Stimulated activated CD4-positive, alpha-beta T cell treated with anti-CD3 and anti-CD28 coated beads, Interleukin-15, amount 100 ng/mL, for 24 hours (primary cell): ENCODE measurements around the gene PARD6A.

Experiments used
- DNase-seq: peaks from one replicate; pipeline ENCODE4 v3.0.0-alpha.2; 2020

Gene PARD6A

GRCh38 chr16:67654403-67654911 is 6.3 kb upstream of the PARD6A start:
- no peak for DNase-seq

GRCh38 chr16:67655363-67655762 is 5.4 kb upstream of the PARD6A start:
- DNase-seq, result no peak

GRCh38 chr16:67656344-67657016 is 4.3 kb upstream of the PARD6A start:
- DNase-seq, result no peak

GRCh38 chr16:67657017-67657608 is 3.6 kb upstream of the PARD6A start:
- no peak for DNase-seq

- DNase-seq, result no peak
Measured at GRCh38 chr16:67657751-67658518, 2.8 kb upstream of the PARD6A start.

GRCh38 chr16:67658849-67659674 is 1.7 kb upstream of the PARD6A start:
- no peak for DNase-seq

GRCh38 chr16:67659675-67660563 is 841 bp upstream of the PARD6A start, which contains the start of gene ACD:
TSS of gene ACD (minus strand) at chr16:67660260. CDS start at chr16:67660220, 40 bp downstream.
- DNase-seq, result peak; percentile 94

- peak; percentile 46 for DNase-seq
Measured at GRCh38 chr16:67661101-67661761, 471 bp downstream of the PARD6A start.

- DNase-seq, result no peak
Measured at GRCh38 chr16:67661886-67662652, 1.3 kb downstream of the PARD6A start.

- no peak for DNase-seq
Measured at GRCh38 chr16:67662653-67663010, 1.9 kb downstream of the PARD6A start.

- DNase-seq, result peak; percentile 65
Measured at GRCh38 chr16:67663151-67663876, 2.6 kb downstream of the PARD6A start.

- no peak for DNase-seq
Measured at GRCh38 chr16:67663877-67664222, 3.1 kb downstream of the PARD6A start.

- DNase-seq, result no peak
Measured at GRCh38 chr16:67664258-67664657, 3.5 kb downstream of the PARD6A start.

- DNase-seq, result no peak
Measured at GRCh38 chr16:67664871-67665270, 4.1 kb downstream of the PARD6A start.

- no peak for DNase-seq
Measured at GRCh38 chr16:67665598-67665997, 4.8 kb downstream of the PARD6A start.

GRCh38 chr16:67666032-67666551 is 5.3 kb downstream of the PARD6A start:
- DNase-seq, result no peak

GRCh38 chr16:67666559-67667452 is 6.0 kb downstream of the PARD6A start, which contains the start of the genes C16orf86 and ENKD1:
TSS of gene C16orf86 (plus strand) at chr16:67666814. CDS start at chr16:67666971, 157 bp downstream.
TSS of gene ENKD1 (minus strand) at chr16:67666750. CDS start at chr16:67666442, 308 bp downstream.
- peak; percentile 87 for DNase-seq

GRCh38 chr16:67667453-67667816 is 6.7 kb downstream of the PARD6A start:
- DNase-seq, result no peak
